D721Med (cell line): Measurements from ENCODE around the gene CYYR1.

Experiments
- DNase-seq: peaks from one replicate; pipeline ENCODE4 v3.0.0; 2011; ENCODE audit warnings: low spot score; ENCODE audit not compliant: insufficient read length
- FAIRE-seq: peaks from 2 replicates; lab custom pipeline; 2011; peaks lifted over from hg19 to GRCh38; lab: Jason Lieb, UNC
- CTCF ChIP-seq: IDR thresholded peaks from 2 replicates; pipeline ENCODE4 v1.5.1; 2012; ENCODE audit warnings: mild to moderate bottlenecking, control low read depth; ENCODE audit not compliant: insufficient read depth; ENCODE audit errors: missing control alignments

CYYR1 gene

GRCh38 chr21:26570203-26570602 lies 2.9 kb downstream of the CYYR1 start:
- DNase-seq (no peak), FAIRE-seq (no peak)

GRCh38 chr21:26565546-26565945 lies 7.5 kb downstream of the CYYR1 start:
- no peak for TF ChIP-seq CTCF
- no peak for DNase-seq
- FAIRE-seq = no peak

More at GRCh38 chr21:26570203-26570602, 2.9 kb downstream of the CYYR1 start:
- no peak for TF ChIP-seq CTCF

GRCh38 chr21:26565111-26565510 lies 8.0 kb downstream of the CYYR1 start:
- FAIRE-seq (no peak), DNase-seq (no peak)
- TF ChIP-seq CTCF = no peak

GRCh38 chr21:26563856-26564503 lies 9.1 kb downstream of the CYYR1 start:
- FAIRE-seq (no peak), DNase-seq (no peak)
- no peak for TF ChIP-seq CTCF

- DNase-seq (no peak), FAIRE-seq (no peak)
Observed at GRCh38 chr21:26560612-26561011, 12.5 kb downstream of the CYYR1 start.

GRCh38 chr21:26559099-26559498 lies 14.0 kb downstream of the CYYR1 start:
- DNase-seq (no peak), FAIRE-seq (no peak)
- no peak for TF ChIP-seq CTCF

More at GRCh38 chr21:26560612-26561011, 12.5 kb downstream of the CYYR1 start:
- TF ChIP-seq CTCF = no peak

GRCh38 chr21:26557106-26557505 lies 16.0 kb downstream of the CYYR1 start:
- FAIRE-seq = no peak
- DNase-seq = no peak
- TF ChIP-seq CTCF = no peak
